Stomach (tissue), 4 donors: ENCODE measurements around the gene PIP4K2A.

ENCODE experiments used
- CTCF ChIP-seq, 7 experiments: fragments of 450-650 bp in 4 of 7; fragments of 200-600 bp in 3 of 7; sonication (generic) in 3 of 7; IDR thresholded peaks; one replicate each; pipeline ENCODE4 v1.5.1; 2016 to 2019; ENCODE audit warnings: antibody characterized with exemption in 7 of 7, control low read depth in 2 of 7, mild to moderate bottlenecking in 1 of 7
- EP300 ChIP-seq: sonication (generic); formaldehyde crosslinking; IDR thresholded peaks from one replicate; pipeline ENCODE4 v1.6.1; 2017; ENCODE audit warnings: antibody characterized with exemption
- POLR2A ChIP-seq, 4 donors: fragments of 450-650 bp; IDR thresholded peaks; one replicate each; pipeline ENCODE4 v1.6.1; 2016; ENCODE audit warnings: antibody characterized with exemption in 4 of 4, control low read depth in 2 of 4, mild to moderate bottlenecking in 1 of 4, moderate library complexity in 1 of 4
- POLR2AphosphoS5 ChIP-seq, 3 donors: sonication (generic); formaldehyde crosslinking; IDR thresholded peaks; one replicate each; pipeline ENCODE4 v1.6.1; 2016; ENCODE audit warnings: antibody characterized with exemption in 3 of 3

- no peak for TF ChIP-seq POLR2A (IDR thresholded peaks at IDR 0.05)
- TF ChIP-seq CTCF (IDR thresholded peaks at IDR 0.05): no peak
- TF ChIP-seq POLR2AphosphoS5 (IDR thresholded peaks at IDR 0.05): no peak
- no peak for TF ChIP-seq EP300
Measured at GRCh38 chr10:22615101-22615500, 99.3 kb downstream of the PIP4K2A start.
